H1 (cell line): Measurements from ENCODE around the gene TEX22. TPM values are rescaled to one million over a fixed set of nuclear protein-coding genes. Genes with fewer than 3 reads are reported as not detected.

ENCODE experiments used
- BCL11A ChIP-seq, 2 experiments: IDR thresholded peaks; one replicate each; pipeline ENCODE4 v1.6.1; 2011; ENCODE audit warnings: low read depth in 2 of 2, low read length in 2 of 2, mild to moderate bottlenecking in 2 of 2
- CREB1 ChIP-seq: IDR thresholded peaks from 2 replicates; pipeline ENCODE4 v1.6.1; 2012; ENCODE audit warnings: inconsistent platforms
- JUN ChIP-seq: IDR thresholded peaks from 2 replicates; pipeline ENCODE4 v1.6.1; 2011; ENCODE audit warnings: low read depth, mild to moderate bottlenecking, improper control_type of control experiment, low read length
- MAFK ChIP-seq: IDR thresholded peaks from 2 replicates; pipeline ENCODE4 v1.6.1; 2012; ENCODE audit warnings: low read depth, mild to moderate bottlenecking, improper control_type of control experiment, low read length
- POU5F1 ChIP-seq: IDR thresholded peaks from 2 replicates; pipeline ENCODE4 v1.6.1; 2011; ENCODE audit warnings: low read depth, mild to moderate bottlenecking, low read length, moderate library complexity
- RAD21 ChIP-seq, 2 experiments: IDR thresholded peaks in 1 of 2; conservative IDR thresholded peaks in 1 of 2; 2 replicates each; pipeline ENCODE4 v1.6.1; 2011; ENCODE audit warnings: low read depth in 2 of 2, low read length in 2 of 2, improper control_type of control experiment in 1 of 2, inconsistent platforms in 1 of 2, mild to moderate bottlenecking in 1 of 2, moderate library complexity in 1 of 2
- SAP30 ChIP-seq: fragments of 300-600 bp; sonication (generic); IDR thresholded peaks from 2 replicates; pipeline ENCODE4 v1.7.1; 2012; ENCODE audit warnings: low read length, moderate library complexity, mild to moderate bottlenecking, inconsistent platforms; ENCODE audit not compliant: insufficient read depth, insufficient replicate concordance
- TBP ChIP-seq: IDR thresholded peaks from 2 replicates; pipeline ENCODE4 v1.6.1; 2011; ENCODE audit warnings: low read depth, low read length, improper control_type of control experiment
- polyA plus RNA-seq, 7 experiments: library from polyadenylated mRNA; depleted of rRNA in 3 of 7; stranded (reverse) in 5 of 7; unstranded in 2 of 7; fragments of >200 nt in 5 of 7; fragments of 200-250 nt in 2 of 7; gene quantifications; 1 replicate in 5 of 7; 2 replicates in 1 of 7; 4 replicates in 1 of 7; pipeline versions ENCODE4 v1.2.1 to v1.2.3, GENCODE V29; 2011 to 2013; ENCODE audit warnings: missing spikeins in 2 of 7, mixed read lengths in 2 of 7
- total RNA-seq: library from RNA; stranded (reverse); fragmentation: NEBNext Ultra II Directional; extraction: Animal tissue kit (Norgen Biotek cat#: 25700); gene quantifications from 2 replicates; pipeline ENCODE4 v1.2.1, GENCODE V29; 2021

Gene TEX22
- total and polyA plus RNA-seq, 2 of the 8 experiments (the other 6 are each of a cell fraction or from before 2014, with no cell fraction given), result 0.24 to 0.39 TPM

GRCh38 chr14:105442125-105442524 is 43.8 kb downstream of the TEX22 start (continued):
- TF ChIP-seq MAFK (no peak), JUN (no peak), CREB1 (no peak), TBP (no peak), BCL11A (IDR thresholded peaks at IDR 0.05; ENCODE audit: low read depth in 2 of 2, low read length in 2 of 2) (no peak), SAP30 (no peak), RAD21 (IDR thresholded peaks at IDR 0.05 in 1 of 2, conservative IDR thresholded peaks at IDR 0.05 in 1 of 2; ENCODE audit: low read depth in 2 of 2, low read length in 2 of 2) (no peak), POU5F1 (no peak)
